SU-DHL-6 (cell line): Measurements from ENCODE around the gene CADM1.

ENCODE experiments used
- H2AFZ ChIP-seq: fragments of 200-600 bp; sonication (generic); 2 replicates; pipeline ENCODE4 v1.6.1; 2014; ENCODE audit warnings: low read depth, mild to moderate bottlenecking, moderate library complexity, mixed read lengths, antibody characterized with exemption, low read length; ENCODE audit not compliant: severe bottlenecking
- H3F3A ChIP-seq: fragments of 200-600 bp; shearing (Covaris generic); 2 replicates; pipeline ENCODE4 v1.6.0; 2016; ENCODE audit warnings: antibody characterized with exemption, mild to moderate bottlenecking; ENCODE audit not compliant: insufficient read depth
- H3K27ac ChIP-seq: fragments of 200-600 bp; sonication (generic); 2 replicates; pipeline ENCODE4 v1.5.1; 2016; ENCODE audit warnings: low read depth, mild to moderate bottlenecking, low read length, moderate library complexity, mixed read lengths
- H3K27me3 ChIP-seq: fragments of 200-600 bp; sonication (generic), shearing (Covaris generic); 2 replicates; pipeline ENCODE4 v1.6.0; 2014; ENCODE audit warnings: mild to moderate bottlenecking, low read length
- H3K36me3 ChIP-seq: fragments of 200-600 bp; sonication (generic); 2 replicates; pipeline ENCODE4 v1.6.1; 2014; ENCODE audit warnings: mild to moderate bottlenecking, low read length, mixed read lengths
- H3K4me2 ChIP-seq: fragments of 300-600, 200-600 bp; shearing (Covaris generic), sonication (generic); 2 replicates; pipeline ENCODE4 v1.6.0; 2014; ENCODE audit warnings: low read length, low read depth, mild to moderate bottlenecking; ENCODE audit not compliant: poor library complexity, severe bottlenecking
- H3K4me3 ChIP-seq: fragments of 200-600 bp; sonication (generic); 2 replicates; pipeline ENCODE4 v1.5.1; 2014; ENCODE audit warnings: antibody characterized with exemption, low read length, mild to moderate bottlenecking, mixed read lengths; ENCODE audit not compliant: insufficient read depth, poor library complexity, severe bottlenecking
- H3K79me2 ChIP-seq: fragments of 200-600 bp; sonication (generic); 2 replicates; pipeline ENCODE4 v1.6.1; 2014; ENCODE audit warnings: mild to moderate bottlenecking, low read length, moderate library complexity; ENCODE audit not compliant: insufficient read depth
- H3K9ac ChIP-seq: fragments of 200-600 bp; sonication (generic); 2 replicates; pipeline ENCODE4 v1.7.0; 2014; ENCODE audit warnings: mild to moderate bottlenecking, low read length
- H3K9me2 ChIP-seq: fragments of 200-600 bp; sonication (generic); replicated peaks from 2 replicates; pipeline ENCODE4 v1.6.1; 2014; ENCODE audit warnings: low read length; ENCODE audit not compliant: insufficient read depth
- H3K9me3 ChIP-seq: fragments of 200-600 bp; sonication (generic); 2 replicates; pipeline ENCODE4 v1.6.1; 2014; ENCODE audit warnings: low read length, mixed read lengths; ENCODE audit not compliant: insufficient read depth
- H4K20me1 ChIP-seq: fragments of 200-600 bp; sonication (generic); 2 replicates; pipeline ENCODE4 v1.6.1; 2014; ENCODE audit warnings: low read depth, mild to moderate bottlenecking, antibody characterized with exemption, low read length, moderate library complexity, mixed read lengths
- CTCF ChIP-seq: fragments of 200-600 bp; sonication (generic); IDR thresholded peaks from one replicate; pipeline ENCODE4 v1.5.1; 2017; ENCODE audit warnings: antibody characterized with exemption, mild to moderate bottlenecking, low read length, moderate library complexity; ENCODE audit not compliant: insufficient read depth, poor library complexity, severe bottlenecking
- EZH2phosphoT487 ChIP-seq: fragments of 200-600 bp; sonication (generic), shearing (Covaris generic); conservative IDR thresholded peaks from 2 replicates; pipeline ENCODE4 v1.6.1; 2018; ENCODE audit warnings: mild to moderate bottlenecking, antibody characterized with exemption, low read length, moderate library complexity, mixed read lengths

Gene CADM1

GRCh38 chr11:115409691-115410220 lies 94.5 kb downstream of the CADM1 start:
- Histone ChIP-seq H3F3A (no peaks in the 10 kb centered on the region), H2AFZ (no peak overlapping the region), H3K9ac (no peak overlapping the region), H3K9me2 (no peaks in the 10 kb centered on the region), H3K4me3 (no peak overlapping the region), H3K36me3 (no peaks in the 10 kb centered on the region), H4K20me1 (no peaks in the 10 kb centered on the region), H3K27me3 (no peaks in the 10 kb centered on the region), H3K27ac (no peak overlapping the region), H3K4me2 (no peak overlapping the region), H3K79me2 (no peaks in the 10 kb centered on the region), H3K9me3 (no peaks in the 10 kb centered on the region)
- no peak for TF ChIP-seq EZH2phosphoT487
- TF ChIP-seq CTCF, result no peak

- Histone ChIP-seq H3F3A (no peaks in the 10 kb centered on the region), H3K79me2 (no peaks in the 10 kb centered on the region), H3K9me3 (no peaks in the 10 kb centered on the region), H3K9me2 (no peaks in the 10 kb centered on the region), H3K27me3 (no peaks in the 10 kb centered on the region), H3K36me3 (no peaks in the 10 kb centered on the region), H3K27ac (no peak overlapping the region), H2AFZ (no peak overlapping the region), H3K4me3 (no peak overlapping the region), H4K20me1 (no peaks in the 10 kb centered on the region), H3K4me2 (no peak overlapping the region), H3K9ac (no peak overlapping the region)
- TF ChIP-seq EZH2phosphoT487 (no peak), CTCF (no peak)
These were observed 95.0 kb downstream of the CADM1 start for GRCh38 chr11:115409116-115409670.

GRCh38 chr11:115408036-115408921 lies 95.9 kb downstream of the CADM1 start:
- H3F3A ChIP-seq, result no peaks in the 10 kb centered on the region
- H3K79me2 ChIP-seq, result no peaks in the 10 kb centered on the region
- H3K36me3 ChIP-seq, result no peaks in the 10 kb centered on the region
- no peaks in the 10 kb centered on the region for H3K27me3 ChIP-seq
- no peaks in the 10 kb centered on the region for H3K9me2 ChIP-seq
- H3K9me3 ChIP-seq, result no peaks in the 10 kb centered on the region
- no peak overlapping the region for H3K27ac ChIP-seq
- H3K4me2 ChIP-seq, result no peak overlapping the region
- TF ChIP-seq EZH2phosphoT487 (no peak), CTCF (no peak)
- no peaks in the 10 kb centered on the region for H4K20me1 ChIP-seq
- H3K4me3 ChIP-seq, result no peak overlapping the region
- H3K9ac ChIP-seq, result no peak overlapping the region
- H2AFZ ChIP-seq, result no peak overlapping the region
